ENCODE data around the gene LDB3. TPM values are rescaled to one million over a fixed set of nuclear protein-coding genes. Genes with fewer than 3 reads are reported as not detected.
A peak's percentile ranks its signal among the peaks of the same experiment; 100 is the strongest.

The LDB3 gene
- total RNA-seq, 1 donor from 2014 or later, result 92.0 TPM

DNA sequence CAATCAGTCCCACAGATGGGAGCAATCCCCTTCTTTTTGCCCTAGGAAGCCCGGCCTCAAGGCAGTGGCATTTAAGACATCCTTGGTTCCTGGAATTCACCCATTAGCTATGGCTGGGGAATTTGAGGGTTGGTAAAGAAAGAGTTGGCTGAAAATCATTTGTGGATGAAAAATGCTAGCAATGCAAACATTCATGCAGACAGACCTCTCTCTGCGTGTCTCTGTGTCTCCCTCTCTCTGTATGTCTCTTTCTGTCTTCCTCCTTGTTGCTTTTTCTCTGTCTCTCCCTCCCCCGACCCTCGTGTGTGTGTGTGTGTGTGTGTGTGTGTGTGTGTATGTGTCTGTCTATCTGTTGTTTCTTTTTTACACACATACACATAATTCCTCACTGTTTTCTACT, 19.4 kb downstream of the LDB3 start:
- TF ChIP-seq, protein P1, sequence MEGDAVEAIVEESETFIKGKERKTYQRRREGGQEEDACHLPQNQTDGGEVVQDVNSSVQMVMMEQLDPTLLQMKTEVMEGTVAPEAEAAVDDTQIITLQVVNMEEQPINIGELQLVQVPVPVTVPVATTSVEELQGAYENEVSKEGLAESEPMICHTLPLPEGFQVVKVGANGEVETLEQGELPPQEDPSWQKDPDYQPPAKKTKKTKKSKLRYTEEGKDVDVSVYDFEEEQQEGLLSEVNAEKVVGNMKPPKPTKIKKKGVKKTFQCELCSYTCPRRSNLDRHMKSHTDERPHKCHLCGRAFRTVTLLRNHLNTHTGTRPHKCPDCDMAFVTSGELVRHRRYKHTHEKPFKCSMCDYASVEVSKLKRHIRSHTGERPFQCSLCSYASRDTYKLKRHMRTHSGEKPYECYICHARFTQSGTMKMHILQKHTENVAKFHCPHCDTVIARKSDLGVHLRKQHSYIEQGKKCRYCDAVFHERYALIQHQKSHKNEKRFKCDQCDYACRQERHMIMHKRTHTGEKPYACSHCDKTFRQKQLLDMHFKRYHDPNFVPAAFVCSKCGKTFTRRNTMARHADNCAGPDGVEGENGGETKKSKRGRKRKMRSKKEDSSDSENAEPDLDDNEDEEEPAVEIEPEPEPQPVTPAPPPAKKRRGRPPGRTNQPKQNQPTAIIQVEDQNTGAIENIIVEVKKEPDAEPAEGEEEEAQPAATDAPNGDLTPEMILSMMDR (IDR thresholded peaks at IDR 0.05; ENCODE audit: partially characterized antibody, unreplicated experiment), result no peak
- Mint-ChIP-seq H3K27me3 (ENCODE audit: unreplicated experiment) (peaks cover 22% of the 10 kb centered on the region), H3K4me3 (ENCODE audit: unreplicated experiment) (peak overlapping the region; percentile 38), H3K4me1 (ENCODE audit: low read depth, unreplicated experiment) (peaks cover 35% of the 10 kb centered on the region), H3K27ac (ENCODE audit: unreplicated experiment) (peak overlapping the region; percentile 68), H3K9me3 (ENCODE audit: unreplicated experiment) (peaks cover 16% of the 10 kb centered on the region), H3K36me3 (ENCODE audit: unreplicated experiment) (no peaks in the 10 kb centered on the region)
- DNase-seq, result no peak

DNA sequence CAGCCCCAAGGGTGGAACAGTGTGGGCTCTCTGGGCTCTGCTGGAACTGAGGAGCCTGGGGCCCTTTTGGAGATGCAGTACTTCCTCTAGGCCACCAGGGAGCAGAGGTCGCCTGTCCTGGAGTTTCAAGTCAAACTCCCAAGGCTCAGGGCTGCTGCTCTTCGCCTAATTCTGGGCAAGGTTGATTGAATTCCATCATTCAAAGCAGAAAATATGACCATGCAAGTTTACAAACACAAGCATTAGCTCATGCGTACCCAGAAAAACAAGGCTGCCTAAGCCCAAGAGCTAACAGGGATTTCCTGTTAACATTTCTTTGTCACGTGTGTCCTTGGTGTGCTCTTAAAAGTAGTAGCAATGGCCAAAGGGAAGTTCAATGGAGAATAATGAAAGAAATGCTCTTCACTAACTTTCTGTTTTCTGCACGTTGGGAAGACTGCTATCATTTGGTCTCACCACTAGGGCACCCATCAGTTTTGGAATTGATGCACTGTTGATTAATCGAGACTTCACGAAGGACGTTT, 20.1 kb downstream of the LDB3 start:
- Mint-ChIP-seq H3K27ac (ENCODE audit: unreplicated experiment) (peak overlapping the region; percentile 33), H3K9me3 (ENCODE audit: unreplicated experiment) (peaks cover 18% of the 10 kb centered on the region), H3K36me3 (ENCODE audit: unreplicated experiment) (no peaks in the 10 kb centered on the region), H3K4me3 (ENCODE audit: unreplicated experiment) (no peak overlapping the region), H3K27me3 (ENCODE audit: unreplicated experiment) (peaks cover 21% of the 10 kb centered on the region), H3K4me1 (ENCODE audit: low read depth, unreplicated experiment) (peaks cover 31% of the 10 kb centered on the region)
- DNase-seq, result peak; percentile 61
- TF ChIP-seq, protein P1 (IDR thresholded peaks at IDR 0.05; ENCODE audit: partially characterized antibody, unreplicated experiment), result peak; percentile 92

DNA sequence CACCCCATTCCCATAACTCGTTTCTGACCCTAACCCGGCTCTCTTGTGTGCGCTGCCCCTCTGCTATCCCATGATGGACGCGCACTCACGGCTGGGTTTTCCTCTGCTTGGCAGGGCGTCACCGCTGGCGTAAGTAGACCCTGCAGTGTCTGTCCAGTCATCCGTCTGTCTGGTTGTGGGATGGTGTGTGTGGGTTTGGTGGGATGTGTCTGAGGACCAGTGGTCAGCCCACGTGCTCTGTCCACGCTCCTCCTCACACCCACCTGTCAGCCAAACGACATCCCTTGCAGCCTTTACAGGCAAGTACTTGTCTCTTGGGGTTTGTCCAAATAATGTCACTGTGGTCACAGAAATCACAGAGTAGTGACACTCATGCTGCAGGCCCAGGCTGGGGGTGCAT, 20.8 kb downstream of the LDB3 start:
- peaks cover 18% of the 10 kb centered on the region for H3K27me3 Mint-ChIP-seq (ENCODE audit: unreplicated experiment)
- peaks cover 18% of the 10 kb centered on the region for H3K9me3 Mint-ChIP-seq (ENCODE audit: unreplicated experiment)
- peak overlapping the region; percentile 9 for H3K4me3 Mint-ChIP-seq (ENCODE audit: unreplicated experiment)
- no peaks in the 10 kb centered on the region for H3K36me3 Mint-ChIP-seq (ENCODE audit: unreplicated experiment)
- no peak for DNase-seq
- H3K27ac Mint-ChIP-seq (ENCODE audit: unreplicated experiment), result no peak overlapping the region
- TF ChIP-seq, protein P1 (IDR thresholded peaks at IDR 0.05; ENCODE audit: partially characterized antibody, unreplicated experiment), result no peak
- H3K4me1 Mint-ChIP-seq (ENCODE audit: low read depth, unreplicated experiment), result peaks cover 32% of the 10 kb centered on the region

GRCh38 chr10:86690231-86690630, 21.9 kb downstream of the LDB3 start:
- no peak for DNase-seq
- TF ChIP-seq, protein P1 (IDR thresholded peaks at IDR 0.05; ENCODE audit: partially characterized antibody, unreplicated experiment), result no peak
- peaks cover 18% of the 10 kb centered on the region for H3K27me3 Mint-ChIP-seq (ENCODE audit: unreplicated experiment)
- no peak overlapping the region for H3K4me3 Mint-ChIP-seq (ENCODE audit: unreplicated experiment)
- H3K27ac Mint-ChIP-seq (ENCODE audit: unreplicated experiment), result no peak overlapping the region
- no peaks in the 10 kb centered on the region for H3K36me3 Mint-ChIP-seq (ENCODE audit: unreplicated experiment)
- peaks cover 30% of the 10 kb centered on the region for H3K4me1 Mint-ChIP-seq (ENCODE audit: low read depth, unreplicated experiment)
- H3K9me3 Mint-ChIP-seq (ENCODE audit: unreplicated experiment), result peaks cover 18% of the 10 kb centered on the region

- Mint-ChIP-seq H3K36me3 (ENCODE audit: unreplicated experiment) (no peaks in the 10 kb centered on the region), H3K4me3 (ENCODE audit: unreplicated experiment) (no peak overlapping the region), H3K27ac (ENCODE audit: unreplicated experiment) (peak overlapping the region; percentile 15), H3K4me1 (ENCODE audit: low read depth, unreplicated experiment) (peaks cover 27% of the 10 kb centered on the region), H3K9me3 (ENCODE audit: unreplicated experiment) (peaks cover 16% of the 10 kb centered on the region), H3K27me3 (ENCODE audit: unreplicated experiment) (peaks cover 18% of the 10 kb centered on the region)
- no peak for DNase-seq
- TF ChIP-seq, protein P1 (IDR thresholded peaks at IDR 0.05; ENCODE audit: partially characterized antibody, unreplicated experiment), result no peak
These were observed 22.4 kb downstream of the LDB3 start for GRCh38 chr10:86690657-86691084.

Data from glutamatergic neuron (in vitro differentiated cells).